Endothelial cell of umbilical vein (primary cell): ENCODE measurements around the gene ICE2. TPM values are rescaled to one million over a fixed set of nuclear protein-coding genes. Genes with fewer than 3 reads are reported as not detected.

Experiments
- BruUV-seq: library from RNA; stranded (reverse); fragments of 400-500 nt; replicated peaks from 2 replicates; lab custom pipeline; 2021; lab: Mats Ljungman, UMichigan
- CTCF ChIA-PET: fragments of 300-600, 350-600 bp; sonication (Branson Sonifier 250); formaldehyde crosslinking; loops from one replicate; lab custom pipeline; 2021; ENCODE audit warnings: antibody characterized with exemption, inconsistent platforms; lab: Charles Lee
- POLR2A ChIA-PET: fragments of 300-600, 350-600 bp; sonication (Branson Sonifier 250); formaldehyde crosslinking; loops from one replicate; lab custom pipeline; 2021; ENCODE audit warnings: antibody characterized with exemption, inconsistent platforms; lab: Charles Lee
- DNase-seq: peaks from one replicate; pipeline ENCODE4 v3.0.0-alpha.2; 2011; ENCODE audit warnings: low read depth, low spot score
- FAIRE-seq: peaks from 2 replicates; lab custom pipeline; 2011; peaks lifted over from hg19 to GRCh38; lab: Jason Lieb, UNC
- H2AFZ ChIP-seq: 2 replicates; pipeline ENCODE4 v1.6.0; 2012; ENCODE audit warnings: low read depth, low read length, control low read depth, inconsistent platforms
- H3K27ac ChIP-seq: 2 replicates; pipeline ENCODE4 v1.5.1; 2011; ENCODE audit warnings: low read depth, mild to moderate bottlenecking, control low read depth, low read length, moderate library complexity; ENCODE audit not compliant: insufficient read depth
- H3K27me3 ChIP-seq, 2 experiments: 2 replicates each; pipeline versions ENCODE4 v1.6.0 to v1.6.1; 2011; ENCODE audit warnings: low read length in 2 of 2, mixed read lengths in 1 of 2; ENCODE audit not compliant: control insufficient read depth in 2 of 2, insufficient read depth in 2 of 2
- H3K36me3 ChIP-seq, 2 experiments: 2 replicates in 1 of 2; 3 replicates in 1 of 2; pipeline ENCODE4 v1.5.1; 2011; ENCODE audit warnings: low read length in 2 of 2, mild to moderate bottlenecking in 1 of 2, moderate library complexity in 1 of 2; ENCODE audit not compliant: control insufficient read depth in 2 of 2, insufficient read depth in 2 of 2; ENCODE audit errors: extremely low read depth in 1 of 2
- H3K4me1 ChIP-seq: 3 replicates; pipeline ENCODE4 v1.5.1; 2011; ENCODE audit warnings: mild to moderate bottlenecking, low read length; ENCODE audit not compliant: control insufficient read depth, insufficient read depth; ENCODE audit errors: extremely low read depth
- H3K4me2 ChIP-seq: 2 replicates; pipeline ENCODE4 v1.6.1; 2011; ENCODE audit warnings: low read length, control low read depth, mixed read lengths; ENCODE audit not compliant: insufficient read depth
- H3K4me3 ChIP-seq, 3 experiments: fragments of 200-600 bp in 1 of 3; sonication (generic), shearing (Covaris generic) in 1 of 3; replicated peaks in 1 of 3; 2 replicates each; pipeline ENCODE4 v1.5.1; 2011 to 2016; ENCODE audit warnings: control low read depth in 3 of 3, low read length in 3 of 3, mild to moderate bottlenecking in 2 of 3, inconsistent platforms in 1 of 3, low read depth in 1 of 3, moderate library complexity in 1 of 3; ENCODE audit not compliant: insufficient read depth in 1 of 3
- H3K79me2 ChIP-seq: 2 replicates; pipeline ENCODE4 v1.6.0; 2012; ENCODE audit warnings: low read length, inconsistent platforms; ENCODE audit not compliant: control insufficient read depth, insufficient read depth
- H3K9ac ChIP-seq: replicated peaks from 2 replicates; pipeline ENCODE3; 2011; ENCODE audit warnings: low read length, control low read depth; ENCODE audit not compliant: insufficient read depth; ENCODE audit errors: extremely low read depth
- H3K9me1 ChIP-seq: replicated peaks from 3 replicates; pipeline ENCODE4 v1.6.0; 2011; ENCODE audit warnings: mild to moderate bottlenecking, low read length; ENCODE audit not compliant: control insufficient read depth, insufficient read depth; ENCODE audit errors: extremely low read depth
- H3K9me3 ChIP-seq: replicated peaks from 2 replicates; pipeline ENCODE4 v1.5.1; 2012; ENCODE audit warnings: low read length, inconsistent platforms; ENCODE audit not compliant: control insufficient read depth, insufficient read depth
- H4K20me1 ChIP-seq: replicated peaks from 2 replicates; pipeline ENCODE3; 2011; ENCODE audit warnings: mild to moderate bottlenecking, low read length; ENCODE audit not compliant: control insufficient read depth, insufficient read depth; ENCODE audit errors: extremely low read depth
- CTCF ChIP-seq, 2 donors: IDR thresholded peaks; 1 replicate in 1 of 2; 2 replicates in 1 of 2; pipeline ENCODE4 v1.5.1; 2011; ENCODE audit warnings: low read length in 2 of 2, mild to moderate bottlenecking in 2 of 2, moderate library complexity in 2 of 2, control low read depth in 1 of 2, inconsistent platforms in 1 of 2, low read depth in 1 of 2; ENCODE audit not compliant: insufficient read depth in 1 of 2; ENCODE audit errors: extremely low read depth in 1 of 2
- EZH2 ChIP-seq: IDR thresholded peaks from 2 replicates; pipeline ENCODE4 v1.6.1; 2012; ENCODE audit warnings: borderline replicate concordance, low read depth, mild to moderate bottlenecking, moderate library complexity, low read length, inconsistent platforms; ENCODE audit not compliant: severe bottlenecking
- FOS ChIP-seq: IDR thresholded peaks from 2 replicates; pipeline ENCODE4 v1.6.1; 2011; ENCODE audit warnings: mild to moderate bottlenecking, low read length, moderate library complexity, borderline replicate concordance; ENCODE audit not compliant: insufficient read depth
- GATA2 ChIP-seq: IDR thresholded peaks from 2 replicates; pipeline ENCODE4 v1.7.0; 2011; ENCODE audit warnings: low read depth, mild to moderate bottlenecking, moderate library complexity, mixed read lengths, low read length; ENCODE audit not compliant: insufficient read length, insufficient read depth
- JUN ChIP-seq: IDR thresholded peaks from 2 replicates; pipeline ENCODE4 v1.6.1; 2011; ENCODE audit warnings: borderline replicate concordance, low read depth; ENCODE audit not compliant: insufficient read length, insufficient read depth
- MAX ChIP-seq: IDR thresholded peaks from 2 replicates; pipeline ENCODE4 v1.6.1; 2011; ENCODE audit not compliant: insufficient read depth, insufficient read length
- MYC ChIP-seq: IDR thresholded peaks from one replicate; pipeline ENCODE4 v1.6.1; 2011; ENCODE audit warnings: mild to moderate bottlenecking, low read depth, low read length
- POLR2A ChIP-seq: IDR thresholded peaks from 2 replicates; pipeline ENCODE4 v1.6.1; 2012; ENCODE audit warnings: low read depth, mild to moderate bottlenecking, control low read depth, low read length
- POLR2AphosphoS5 ChIP-seq: IDR thresholded peaks from 2 replicates; pipeline ENCODE4 v1.6.1; 2012; ENCODE audit warnings: low read depth, mild to moderate bottlenecking, control low read depth, low read length, moderate library complexity; ENCODE audit not compliant: insufficient read depth
- dilution Hi-C: fragments of 300-500 bp; cut with MboI; formaldehyde crosslinking; loops from one replicate; pipeline ENCODE4 v1.15.0; 2019; ENCODE audit warnings: low sequenced_read_pairs; ENCODE audit not compliant: extremely low pct_ligation_motif_present
- intact Hi-C: fragments of 100-400 bp; cut with micrococcal nuclease; formaldehyde crosslinking; loops from one replicate; pipeline ENCODE4 v1.10.0; 2022
- polyA plus RNA-seq, 4 experiments: library from polyadenylated mRNA; depleted of rRNA in 3 of 4; stranded (reverse) in 3 of 4; unstranded in 1 of 4; fragments of >200 nt; gene quantifications; 2 replicates each; pipeline versions ENCODE4 v1.2.1 to v1.2.3, GENCODE V29; 2011 to 2012; ENCODE audit warnings: missing spikeins in 1 of 4
- total RNA-seq: library from RNA; stranded (reverse); gene quantifications from 2 replicates; pipeline ENCODE4 v1.2.3, GENCODE V29; 2021

The ICE2 gene
- total and polyA plus RNA-seq, 2 donors (not counting 3 experiments of a cell fraction or from before 2014, with no cell fraction given): 22.1 to 57.0 TPM

DNA sequence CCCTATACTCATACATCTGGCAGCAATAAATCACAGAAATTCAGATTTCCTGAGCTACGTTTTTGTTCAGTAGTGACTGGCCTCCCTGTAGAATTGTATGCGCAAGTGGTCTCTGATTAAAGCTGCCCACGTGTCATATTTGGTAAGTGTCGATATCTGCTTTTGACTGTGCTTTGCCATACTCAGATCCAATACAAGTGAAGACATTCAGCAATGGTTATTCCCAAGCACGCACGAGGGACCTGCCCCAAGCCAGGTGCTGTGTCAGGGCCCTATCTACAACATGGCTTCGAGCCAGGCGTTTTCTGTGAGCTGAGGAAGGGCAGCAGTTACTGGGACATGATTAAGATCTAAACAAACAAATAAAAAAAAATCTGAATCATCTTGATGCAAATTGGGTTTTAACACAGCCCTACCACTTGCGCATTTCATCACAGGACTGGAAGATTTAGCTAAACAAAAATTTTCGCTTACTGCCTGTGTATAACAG is 47.2 kb upstream of the ICE2 start:
- Histone ChIP-seq H2AFZ (no peak overlapping the region), H3K9ac (no peak overlapping the region), H3K79me2 (no peaks in the 10 kb centered on the region), H3K27ac (no peak overlapping the region), H3K4me1 (peaks cover 7% of the 10 kb centered on the region), H3K9me3 (no peaks in the 10 kb centered on the region), H3K4me2 (no peak overlapping the region), H3K27me3 (no peaks in the 10 kb centered on the region), H3K36me3 (no peaks in the 10 kb centered on the region), H4K20me1 (no peaks in the 10 kb centered on the region), H3K4me3 (no peak overlapping the region), H3K9me1 (no peaks in the 10 kb centered on the region)
- POLR2A ChIA-PET: no interaction called here
- dilution Hi-C loops: no loop called here
- CTCF ChIA-PET: interaction anchor here (0.9 to 1.9 kb wide), 5 partner anchors 12 to 39 kb away, joined by 3 to 6 read pairs (median 4); no protein-coding TSS in a partner anchor
- BruUV-seq: no TSS peak
- intact Hi-C loops: no loop called here
- TF ChIP-seq JUN: no peak
- DNase-seq (no peak), FAIRE-seq (no peak)

DNA sequence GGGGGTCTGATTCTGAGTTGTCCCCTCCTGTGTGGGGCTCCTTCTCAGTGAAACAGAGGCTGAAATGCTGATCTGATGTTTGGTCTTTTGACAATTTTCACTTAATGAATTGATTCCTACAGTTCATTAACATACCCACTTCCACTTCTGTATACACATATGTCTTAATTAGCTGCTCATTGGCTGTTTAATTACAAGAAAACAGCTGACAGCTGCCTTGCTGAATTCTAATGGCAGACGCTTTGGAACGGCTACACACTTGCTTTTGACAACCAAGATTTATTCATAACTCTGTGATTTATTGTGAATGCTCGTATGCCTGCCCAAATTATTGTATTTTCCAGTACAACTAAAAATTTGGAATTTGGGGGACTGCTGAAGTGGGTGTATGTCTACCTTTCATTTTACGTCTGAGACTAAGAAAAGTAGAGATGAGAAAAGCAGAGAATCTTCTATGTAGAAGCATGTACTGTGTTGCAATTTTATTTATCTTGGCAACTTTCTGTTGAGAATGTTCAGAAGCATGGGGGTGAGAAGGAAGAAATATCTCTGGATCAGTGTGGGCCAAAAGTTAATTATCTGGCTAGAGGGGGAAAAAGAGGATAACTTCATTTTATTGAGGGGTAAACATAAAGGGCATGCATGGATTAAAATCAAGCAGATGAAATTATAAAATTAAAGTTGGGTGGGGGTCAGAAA is 46.5 kb upstream of the ICE2 start:
- intact Hi-C loops (no loop called here), dilution Hi-C loops (no loop called here)
- FAIRE-seq (no peak), DNase-seq (no peak)
- no peaks in the 10 kb centered on the region for H3K79me2 ChIP-seq
- H3K27ac ChIP-seq: no peak overlapping the region
- BruUV-seq: no TSS peak
- no peaks in the 10 kb centered on the region for H3K36me3 ChIP-seq
- no peaks in the 10 kb centered on the region for H3K9me1 ChIP-seq
- no peaks in the 10 kb centered on the region for H4K20me1 ChIP-seq
- no peaks in the 10 kb centered on the region for H3K27me3 ChIP-seq
- TF ChIP-seq FOS (no peak), POLR2A (no peak), JUN (no peak), POLR2AphosphoS5 (no peak), EZH2 (no peak), GATA2 (no peak), CTCF (IDR thresholded peaks at IDR 0.05; ENCODE audit: extremely low read depth in 1 of 2, insufficient read depth in 1 of 2, low read depth in 1 of 2, low read length in 2 of 2) (no peak), MYC (no peak), MAX (no peak)
- no peak overlapping the region for H3K4me3 ChIP-seq
- H3K4me1 ChIP-seq: peaks cover 9% of the 10 kb centered on the region
- H3K9ac ChIP-seq: no peak overlapping the region
- no peak overlapping the region for H2AFZ ChIP-seq
- ChIA-PET CTCF (interaction anchor here (1.9 kb wide), 1 partner anchor 12 kb away, joined by 4 read pairs; no protein-coding TSS in a partner anchor), POLR2A (no interaction called here)
- H3K4me2 ChIP-seq: no peak overlapping the region
- H3K9me3 ChIP-seq: no peaks in the 10 kb centered on the region
